ENCODE results near the gene NELFCD. TPM values are rescaled to one million over a fixed set of nuclear protein-coding genes. Genes with fewer than 3 reads are reported as not detected.

The NELFCD gene
- polyA plus RNA-seq, 1 of the 3 experiments (the other 2 are of a cell fraction), result 90.0 TPM

- Histone ChIP-seq H3F3A (replicated peaks; ENCODE audit: insufficient read depth) (no peaks in the 10 kb centered on the region), H3K27ac (ENCODE audit: low read depth in 2 of 2, low read length in 1 of 2) (no peak overlapping the region), H3K27me3 (ENCODE audit: insufficient read depth) (no peaks in the 10 kb centered on the region), H3K4me2 (no peak overlapping the region), H3K9me2 (no peaks in the 10 kb centered on the region), H2AFZ (ENCODE audit: low read depth) (no peak overlapping the region), H4K20me1 (ENCODE audit: insufficient read depth) (no peaks in the 10 kb centered on the region), H3K36me3 (replicated peaks in 1 of 2; ENCODE audit: control insufficient read depth in 1 of 2, insufficient read depth in 2 of 2, low read length in 1 of 2) (no peaks in the 10 kb centered on the region), H3K4me1 (ENCODE audit: control insufficient read depth in 1 of 2, insufficient read depth in 2 of 2, low read depth in 1 of 2, low read length in 1 of 2) (no peaks in the 10 kb centered on the region), H3K9ac (no peak overlapping the region), H3K79me2 (ENCODE audit: insufficient read depth) (no peaks in the 10 kb centered on the region), H3K9me3 (no peaks in the 10 kb centered on the region; the same call in 1 of the 2 replicates), H3K4me3 (ENCODE audit: low read depth in 2 of 2, low read length in 1 of 2) (no peak overlapping the region)
- no peak for DNase-seq
- ChIA-PET POLR2A (interaction anchor here (0.7 kb wide), 1 partner anchor 249 kb away, joined by 4 read pairs; no protein-coding TSS in a partner anchor), CTCF (no interaction called here)
- TF ChIP-seq FOSL2 (IDR thresholded peaks at IDR 0.05; ENCODE audit: borderline replicate concordance, low read depth) (no peak), NRF1 (IDR thresholded peaks at IDR 0.05; ENCODE audit: low read depth, low read length) (no peak), MEF2A (IDR thresholded peaks at IDR 0.05; ENCODE audit: borderline replicate concordance, low read depth) (no peak), TEAD4 (IDR thresholded peaks at IDR 0.05; ENCODE audit: borderline replicate concordance, insufficient read depth) (no peak)
- 19% methylated on average over 2 of the region's 2 CpGs for WGBS (ENCODE audit: low lambda C conversion rate)
Observed at GRCh38 chr20:58969439-58969838, 11.6 kb upstream of the NELFCD start.

GRCh38 chr20:58970146-58970545, 10.9 kb upstream of the NELFCD start:
- TF ChIP-seq MAX (IDR thresholded peaks at IDR 0.05; ENCODE audit: low read depth) (no peak), NFIC (IDR thresholded peaks at IDR 0.05; ENCODE audit: borderline replicate concordance) (no peak), MEF2A (IDR thresholded peaks at IDR 0.05; ENCODE audit: borderline replicate concordance, low read depth) (no peak), RCOR1 (IDR thresholded peaks at IDR 0.05; ENCODE audit: low read length) (no peak), FOXJ3 (CRISPR knock-in tag; IDR thresholded peaks at IDR 0.05) (no peak), GABPA (IDR thresholded peaks at IDR 0.05; ENCODE audit: low read depth) (no peak), RAD21 (IDR thresholded peaks at IDR 0.05; ENCODE audit: low read length) (no peak), TCF12 (IDR thresholded peaks at IDR 0.05) (no peak)
- H3K9ac ChIP-seq, result no peak overlapping the region
- no peaks in the 10 kb centered on the region for H3K4me1 ChIP-seq (ENCODE audit: control insufficient read depth in 1 of 2, insufficient read depth in 2 of 2, low read depth in 1 of 2, low read length in 1 of 2)
- no peaks in the 10 kb centered on the region for H3K79me2 ChIP-seq (ENCODE audit: insufficient read depth)
- POLR2A ChIA-PET, result no interaction called here
- no peaks in the 10 kb centered on the region for H3K9me2 ChIP-seq
- CTCF ChIA-PET, result no interaction called here
- no peak overlapping the region for H3K4me2 ChIP-seq
- no peaks in the 10 kb centered on the region for H3K36me3 ChIP-seq (replicated peaks in 1 of 2; ENCODE audit: control insufficient read depth in 1 of 2, insufficient read depth in 2 of 2, low read length in 1 of 2)
- no peak overlapping the region for H2AFZ ChIP-seq (ENCODE audit: low read depth)
- H3K9me3 ChIP-seq, result no peaks in the 10 kb centered on the region; the same call in 1 of the 2 replicates
- WGBS (ENCODE audit: low lambda C conversion rate), result 44% methylated on average over 1 of the region's 1 CpG
- no peak for DNase-seq
- H3F3A ChIP-seq (replicated peaks; ENCODE audit: insufficient read depth), result no peaks in the 10 kb centered on the region
- no peak overlapping the region for H3K27ac ChIP-seq (ENCODE audit: low read depth in 2 of 2, low read length in 1 of 2)
- no peaks in the 10 kb centered on the region for H3K27me3 ChIP-seq (ENCODE audit: insufficient read depth)
- no peaks in the 10 kb centered on the region for H4K20me1 ChIP-seq (ENCODE audit: insufficient read depth)
- no peak overlapping the region for H3K4me3 ChIP-seq (ENCODE audit: low read depth in 2 of 2, low read length in 1 of 2)

- Histone ChIP-seq H3K9me2 (no peaks in the 10 kb centered on the region), H3K4me3 (ENCODE audit: low read depth in 2 of 2, low read length in 1 of 2) (no peak overlapping the region), H3K9ac (no peak overlapping the region), H4K20me1 (ENCODE audit: insufficient read depth) (no peaks in the 10 kb centered on the region), H3K36me3 (replicated peaks in 1 of 2; ENCODE audit: control insufficient read depth in 1 of 2, insufficient read depth in 2 of 2, low read length in 1 of 2) (no peaks in the 10 kb centered on the region), H3K4me2 (no peak overlapping the region), H3K9me3 (peaks cover 4% of the 10 kb centered on the region; the same call in 1 of the 2 replicates), H3K4me1 (ENCODE audit: control insufficient read depth in 1 of 2, insufficient read depth in 2 of 2, low read depth in 1 of 2, low read length in 1 of 2) (no peaks in the 10 kb centered on the region), H3F3A (replicated peaks; ENCODE audit: insufficient read depth) (no peaks in the 10 kb centered on the region), H3K27ac (ENCODE audit: low read depth in 2 of 2, low read length in 1 of 2) (no peak overlapping the region), H3K79me2 (ENCODE audit: insufficient read depth) (no peaks in the 10 kb centered on the region), H2AFZ (ENCODE audit: low read depth) (no peak overlapping the region), H3K27me3 (ENCODE audit: insufficient read depth) (no peaks in the 10 kb centered on the region)
- ChIA-PET POLR2A (no interaction called here), CTCF (interaction anchor here (1.0 kb wide), 3 partner anchors 9 to 16 kb away, joined by 3 to 4 read pairs (median 3); partner anchors contain the start of gene NELFCD)
- 41% methylated on average over 6 of the region's 6 CpGs for WGBS (ENCODE audit: low lambda C conversion rate)
- TF ChIP-seq YY1 (IDR thresholded peaks at IDR 0.05; ENCODE audit: low read depth) (no peak), EZH2phosphoT487 (IDR thresholded peaks at IDR 0.05; ENCODE audit: borderline replicate concordance, low read depth) (no peak), RFX5 (IDR thresholded peaks at IDR 0.05; ENCODE audit: low read length) (no peak), CHD2 (IDR thresholded peaks at IDR 0.05; ENCODE audit: low read length, partially characterized antibody) (no peak), ZBTB33 (IDR thresholded peaks at IDR 0.05; ENCODE audit: borderline replicate concordance, low read depth) (no peak)
- no peak for DNase-seq
Observed at GRCh38 chr20:58971429-58971828, 9.6 kb upstream of the NELFCD start.

Measured in SK-N-SH (cell line).